SK-N-DZ (cell line): ENCODE measurements around the gene KLRD1.
"Not testable (repeated sequence)": the region's sequence is repeated elsewhere in the genome, so short reads cannot be mapped to it uniquely, and the experiment has no call there.

Experiments used
- DNase-seq: peaks from one replicate; pipeline ENCODE4 v3.0.0-alpha.2; 2015; ENCODE audit warnings: low spot score

KLRD1 gene

DNA sequence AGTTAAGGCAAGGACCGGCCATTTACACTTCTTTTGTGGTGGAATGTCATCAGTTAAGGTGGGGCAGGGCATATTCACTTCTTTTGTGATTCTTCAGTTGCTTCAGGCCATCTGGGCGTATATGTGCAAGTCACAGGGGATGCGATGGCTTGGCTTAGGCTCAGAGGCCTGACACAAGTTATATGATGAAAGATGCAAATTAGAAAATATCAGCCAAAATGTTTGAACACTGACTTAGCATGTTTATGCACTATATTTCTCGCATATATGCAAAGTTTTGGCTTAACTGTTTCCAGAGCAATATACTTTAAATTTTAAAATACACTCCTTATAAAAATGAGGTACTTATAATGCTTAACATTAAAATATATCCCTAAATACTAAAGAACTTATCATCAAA is 30.8 kb downstream of the KLRD1 start:
- DNase-seq, result not testable (repeated sequence)

DNA sequence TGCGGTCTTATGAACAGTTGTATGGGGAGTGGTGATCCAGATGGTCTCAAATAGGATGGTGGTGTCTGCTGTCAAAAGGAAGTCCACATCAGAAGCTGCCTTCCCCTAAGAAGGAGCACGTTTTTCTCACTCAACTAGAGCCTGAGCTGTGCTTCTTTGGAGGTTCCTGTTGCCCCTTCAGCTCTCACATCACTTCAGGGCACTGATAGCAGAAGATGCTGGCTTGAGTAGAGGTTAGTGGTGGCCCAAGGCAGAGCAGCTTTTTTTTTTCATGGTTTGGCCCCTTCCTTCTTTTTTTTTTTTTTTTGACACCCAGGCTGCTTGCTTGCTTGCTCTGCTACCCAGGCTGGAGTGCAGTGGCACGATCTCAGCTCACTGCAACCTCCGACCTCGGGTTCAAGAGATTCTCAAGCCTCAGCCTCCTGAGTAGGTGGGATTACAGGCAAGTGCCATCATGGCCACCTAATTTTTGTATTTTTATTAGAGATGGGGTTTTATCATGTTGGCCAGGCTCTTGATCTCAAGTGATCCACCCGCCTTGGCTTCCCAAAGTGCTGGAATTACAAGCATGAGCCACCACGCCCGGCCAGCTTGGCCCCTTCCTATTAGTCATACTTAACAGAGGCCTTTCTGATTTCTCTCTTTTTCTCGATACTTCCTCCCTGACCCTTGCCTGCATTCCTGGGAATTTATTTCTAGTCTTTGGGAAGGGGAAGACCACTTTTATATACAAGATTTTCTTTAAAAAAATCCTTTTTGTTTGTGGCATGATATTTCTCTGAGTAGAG is 31.6 kb downstream of the KLRD1 start:
- DNase-seq, result no peak

DNA sequence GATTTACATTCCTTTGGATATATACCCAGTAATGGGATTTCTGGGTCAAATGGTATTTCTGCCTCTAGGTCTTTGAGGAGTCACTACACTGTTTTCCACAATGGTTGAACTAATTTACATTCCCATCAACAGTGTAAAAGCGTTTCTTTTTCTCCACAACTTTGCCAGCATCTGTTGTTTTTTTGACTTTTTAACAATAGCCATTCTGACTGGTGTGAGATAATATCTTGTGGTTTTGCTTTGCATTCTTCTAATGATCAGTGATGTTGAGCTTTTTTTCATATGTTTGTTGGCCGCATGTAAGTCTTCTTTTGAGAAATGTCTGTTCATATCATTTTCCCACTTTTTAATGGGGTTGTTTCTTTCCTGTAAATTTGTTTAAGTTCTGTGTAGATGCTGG is 33.3 kb downstream of the KLRD1 start:
- not testable (repeated sequence) for DNase-seq

DNA sequence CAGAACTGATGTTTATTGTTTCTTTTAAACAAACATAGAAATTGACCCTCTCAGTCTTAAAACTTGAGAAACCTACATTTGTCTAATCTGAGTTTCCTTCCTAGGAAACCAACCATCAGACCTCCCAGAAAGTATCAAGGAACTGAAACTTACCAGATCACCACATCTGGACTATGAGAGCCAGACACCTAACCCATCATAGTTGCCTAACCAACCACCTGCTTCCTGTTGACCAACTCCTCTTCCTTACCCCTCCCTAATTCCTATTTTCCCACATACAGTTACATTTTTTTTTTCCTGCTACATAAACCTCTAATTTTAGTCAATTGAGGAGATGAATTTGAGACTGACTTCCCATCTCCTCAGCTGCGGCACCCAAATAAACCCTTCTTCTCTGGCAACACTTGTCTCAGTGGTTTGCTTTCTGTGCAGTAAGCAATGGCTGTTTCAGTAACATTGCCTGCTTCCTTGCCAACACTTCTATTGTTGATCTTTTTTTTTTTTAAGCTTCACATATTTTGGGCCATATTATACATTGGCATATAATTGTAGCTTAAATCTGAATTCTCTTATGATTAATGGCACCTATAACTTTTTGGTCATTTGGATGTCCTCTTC is 34.3 kb downstream of the KLRD1 start:
- DNase-seq, result no peak

DNA sequence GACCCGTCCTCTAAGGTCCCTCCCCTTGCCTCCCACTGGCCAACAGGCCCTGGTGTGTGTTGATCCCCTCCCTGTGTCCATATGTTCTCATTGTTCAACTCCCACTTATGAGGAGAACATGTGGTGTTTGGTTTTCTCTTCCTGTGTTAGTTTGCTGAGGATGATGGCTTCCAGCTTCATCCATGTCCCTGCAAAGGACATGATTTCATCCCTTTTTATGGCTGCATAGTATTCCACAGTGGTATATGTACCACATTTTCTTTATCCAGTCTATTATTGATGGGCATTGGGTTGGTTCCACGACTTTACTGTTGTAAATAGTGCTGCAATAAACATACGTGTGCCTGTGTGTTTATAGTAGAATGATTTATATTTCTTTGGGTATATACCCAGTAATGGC is 43.8 kb downstream of the KLRD1 start:
- DNase-seq, result not testable (repeated sequence)

DNA sequence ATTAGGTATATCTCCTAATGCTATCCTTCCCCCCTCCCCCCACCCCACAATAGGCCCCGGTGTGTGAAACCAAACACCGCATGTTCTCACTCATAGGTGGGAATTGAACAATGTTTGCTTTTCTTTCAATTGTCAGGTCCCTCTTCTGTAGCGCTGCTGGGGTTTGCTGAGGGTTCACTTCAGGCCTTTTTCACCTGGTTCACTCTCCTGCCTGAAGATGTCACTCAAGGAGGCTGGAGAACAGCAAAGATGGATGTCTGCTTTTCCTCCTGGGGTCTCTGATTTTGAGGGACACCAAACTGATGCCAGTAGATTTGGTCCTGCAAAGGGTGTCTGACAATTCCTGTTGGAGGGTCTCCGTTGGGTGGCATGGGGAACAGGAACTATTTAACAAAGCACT is 46.4 kb downstream of the KLRD1 start:
- no peak for DNase-seq

DNA sequence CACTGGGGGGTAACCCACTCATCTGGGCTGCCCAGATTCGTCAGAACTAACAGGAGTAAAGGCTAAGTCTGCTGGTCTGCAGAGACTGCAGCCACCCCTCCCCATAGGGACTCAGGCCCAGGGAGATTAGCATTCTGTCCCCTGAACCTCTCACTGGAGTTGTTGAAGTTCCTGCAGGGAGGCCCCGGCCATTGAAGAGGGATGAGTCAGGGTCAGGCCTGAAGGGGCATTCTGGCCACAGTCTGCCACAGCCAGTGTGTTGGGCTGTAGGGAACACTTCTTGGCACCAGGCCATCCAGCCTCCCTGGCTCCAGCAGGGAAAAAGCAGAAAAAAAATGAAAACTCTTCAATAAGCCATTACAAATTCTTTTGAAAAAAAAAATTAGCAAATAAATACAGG is 46.8 kb downstream of the KLRD1 start:
- DNase-seq, result no peak

DNA sequence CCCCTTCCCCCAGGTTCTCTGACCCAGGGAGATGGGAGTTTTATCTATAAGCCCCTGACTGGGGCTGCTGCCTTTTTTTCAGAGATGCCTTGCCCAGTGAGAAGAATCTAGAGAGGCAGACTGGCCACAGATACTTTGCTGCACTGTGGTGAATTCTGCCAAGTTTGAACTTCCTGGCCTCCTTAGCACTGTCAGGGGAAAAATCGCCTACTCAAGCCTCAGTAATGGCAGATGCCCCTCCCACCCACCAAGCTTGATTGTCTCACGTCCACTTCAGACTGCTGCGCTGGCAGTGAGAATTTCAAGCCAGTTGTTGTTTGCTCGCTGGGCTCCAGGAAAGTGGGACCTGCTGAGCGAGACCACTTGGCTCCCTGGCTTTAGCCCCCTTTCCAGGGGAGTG is 50.5 kb downstream of the KLRD1 start:
- DNase-seq, result no peak

DNA sequence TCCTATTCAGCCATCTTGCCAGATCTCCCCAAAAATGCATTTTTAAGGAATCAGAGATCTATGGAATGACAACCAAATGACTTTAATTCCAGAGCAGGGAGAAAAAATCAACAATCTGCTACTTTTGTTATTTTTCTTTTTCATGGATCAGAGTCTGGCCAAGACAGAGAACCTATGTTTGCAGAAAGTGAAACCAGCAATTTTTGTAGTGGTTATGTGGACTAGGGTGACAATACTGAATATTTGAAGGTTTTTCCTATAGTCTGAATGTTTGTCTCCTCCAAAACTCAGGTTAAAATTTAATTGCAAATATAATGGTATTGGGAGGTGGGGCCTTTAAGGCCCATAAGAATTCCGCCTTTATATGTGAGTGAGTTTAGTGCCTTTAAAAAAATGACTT is 51.3 kb downstream of the KLRD1 start:
- no peak for DNase-seq

DNA sequence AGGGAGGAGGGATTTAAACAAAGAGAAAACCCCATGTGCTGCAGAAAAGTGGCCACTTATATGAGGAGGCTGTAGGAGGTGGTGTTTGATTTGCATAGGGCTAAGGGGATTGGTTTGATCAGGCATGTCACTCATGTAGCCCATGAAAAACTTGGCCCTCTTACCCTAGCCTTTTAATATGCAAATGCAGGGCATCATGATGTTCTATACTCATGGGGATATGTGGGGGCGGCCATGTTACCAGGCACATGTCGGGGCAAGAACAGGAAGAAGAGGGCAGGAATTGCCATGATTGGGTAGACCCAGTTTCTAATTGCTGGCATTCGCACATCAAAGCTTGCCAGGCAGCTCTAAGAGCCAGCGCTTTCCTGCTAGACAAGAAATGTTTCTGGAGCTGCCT is 53.4 kb downstream of the KLRD1 start:
- no peak for DNase-seq

DNA sequence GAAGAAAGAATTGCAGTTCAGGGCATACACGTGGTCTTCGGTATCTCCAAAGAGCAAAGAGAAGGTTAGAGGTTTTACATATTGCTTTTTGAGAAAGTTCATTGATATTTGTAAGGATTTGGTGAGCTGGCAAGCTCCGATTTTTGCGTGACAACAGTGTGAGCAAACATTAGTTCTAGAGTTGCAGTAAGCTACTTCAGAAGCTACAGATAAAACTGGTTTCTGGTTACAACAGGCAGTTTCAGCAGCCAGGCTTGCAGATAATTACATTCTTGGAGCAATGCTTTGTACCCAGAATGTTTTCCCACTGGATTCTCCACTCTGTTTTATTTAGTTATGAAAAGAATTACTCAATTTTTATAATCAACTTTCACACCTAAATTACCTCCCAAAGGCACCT is 54.0 kb downstream of the KLRD1 start:
- no peak for DNase-seq

DNA sequence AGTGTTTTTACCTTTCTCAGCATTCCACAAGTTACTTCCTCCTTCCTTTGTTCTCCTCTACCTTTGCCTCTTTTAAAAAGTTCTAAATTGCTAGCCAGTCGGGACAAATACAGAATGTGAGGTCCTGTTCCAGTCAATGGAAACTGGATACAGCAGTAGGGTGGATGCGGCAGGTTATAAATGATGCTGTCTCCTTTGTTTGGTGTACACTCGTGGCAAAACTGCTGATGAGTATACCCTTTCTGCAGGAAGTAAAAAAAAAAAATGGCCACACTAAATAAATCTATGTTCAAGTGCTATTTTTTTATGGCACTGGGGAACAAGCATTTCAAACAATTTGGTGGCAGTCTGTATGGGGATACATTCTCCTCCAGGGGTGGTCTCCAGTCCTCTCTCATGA is 54.7 kb downstream of the KLRD1 start:
- no peak for DNase-seq

DNA sequence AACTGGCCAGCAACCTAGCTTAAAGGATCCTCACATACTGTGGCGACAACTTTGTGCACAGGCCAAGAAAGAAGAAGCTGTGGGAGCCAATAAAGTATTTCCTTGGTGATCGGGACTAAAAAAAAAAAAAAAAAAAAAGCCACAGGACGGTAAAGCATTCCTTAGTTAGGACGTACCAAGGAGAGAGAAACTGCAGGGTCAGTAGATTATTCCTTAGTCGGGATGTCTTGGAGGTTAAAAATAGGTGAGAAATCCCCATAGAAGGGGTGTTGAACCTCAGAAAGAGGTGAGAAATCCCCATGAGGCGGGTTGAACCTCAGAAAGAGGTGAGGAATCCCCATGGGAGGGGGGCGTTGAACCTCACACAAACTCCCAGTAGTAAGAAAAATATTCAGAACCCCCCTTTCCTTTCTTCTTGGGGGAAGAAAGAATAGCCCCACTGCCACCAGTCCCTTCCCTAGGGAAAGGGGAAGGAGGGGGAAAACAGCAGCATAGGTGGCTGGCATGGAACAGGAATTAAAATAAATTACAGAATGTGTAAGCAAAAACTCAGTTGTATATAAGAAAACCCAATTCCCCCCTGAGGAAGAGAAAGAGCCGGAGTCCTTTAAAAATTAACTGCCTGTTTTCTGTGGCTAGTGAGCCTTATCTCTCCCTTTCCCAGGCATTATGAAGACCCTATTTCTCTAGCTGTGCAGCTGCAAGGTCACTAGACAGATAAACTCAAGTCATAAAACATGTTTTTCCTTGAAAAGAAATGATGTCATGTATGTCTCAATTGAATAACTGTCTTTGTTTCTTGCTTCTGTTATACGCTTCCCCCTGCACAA is 55.4 kb downstream of the KLRD1 start:
- no peak for DNase-seq

DNA sequence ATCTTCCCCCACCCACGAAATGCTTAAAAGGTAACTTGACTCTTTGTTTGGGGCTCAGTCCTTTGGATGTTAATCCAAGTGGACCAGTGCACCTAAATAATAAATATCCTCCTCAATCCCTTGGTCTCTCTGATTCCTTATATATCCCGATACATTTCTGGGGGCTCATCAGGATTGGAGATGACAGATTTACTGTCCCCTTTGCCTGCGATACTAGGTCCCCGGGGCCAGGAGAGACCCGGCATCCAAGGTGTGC is 55.9 kb downstream of the KLRD1 start:
- DNase-seq, result no peak

DNA sequence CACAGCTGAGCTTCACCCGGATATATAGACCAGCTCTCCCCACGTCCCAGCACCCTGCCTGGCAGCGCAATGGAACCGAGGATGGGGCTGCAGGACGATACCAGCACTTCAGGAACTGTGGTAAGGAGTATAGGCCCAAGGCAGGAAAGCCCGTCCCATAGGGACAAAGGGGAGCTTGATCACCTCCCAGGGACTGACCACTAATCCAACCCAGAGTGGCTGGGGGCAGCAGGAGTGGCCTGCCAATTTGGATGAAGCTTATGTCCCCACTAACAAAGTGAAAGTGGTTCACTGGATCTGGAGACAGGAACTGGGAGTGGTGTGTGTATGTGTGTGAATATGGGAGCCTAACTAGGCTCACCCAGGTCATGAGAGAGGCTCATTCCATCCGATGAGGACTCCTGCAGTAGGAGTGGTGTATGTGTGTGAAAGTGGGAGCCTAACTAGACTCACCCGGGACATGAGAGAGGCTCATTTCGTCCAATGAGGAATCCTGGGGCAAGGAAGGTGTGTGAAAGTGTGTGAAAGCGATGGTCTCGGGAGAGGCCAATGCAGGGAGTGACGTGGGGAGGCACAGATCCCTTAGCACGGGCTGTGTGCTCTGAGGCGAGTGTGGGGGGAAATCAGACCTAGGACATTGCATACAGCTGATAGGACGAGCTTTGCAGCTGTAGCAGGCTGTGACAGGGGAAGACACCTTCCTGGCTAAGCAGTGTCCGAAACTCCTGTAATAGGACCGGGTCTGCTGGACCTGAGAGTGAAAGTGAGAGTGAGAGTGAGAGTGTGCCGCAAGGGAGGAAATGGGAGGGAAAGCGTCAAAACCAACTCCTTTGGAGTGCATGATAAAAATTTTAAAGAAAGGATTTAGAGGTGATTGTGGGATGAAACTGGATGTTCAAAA is 56.5 kb downstream of the KLRD1 start:
- DNase-seq, result peak; percentile 23

DNA sequence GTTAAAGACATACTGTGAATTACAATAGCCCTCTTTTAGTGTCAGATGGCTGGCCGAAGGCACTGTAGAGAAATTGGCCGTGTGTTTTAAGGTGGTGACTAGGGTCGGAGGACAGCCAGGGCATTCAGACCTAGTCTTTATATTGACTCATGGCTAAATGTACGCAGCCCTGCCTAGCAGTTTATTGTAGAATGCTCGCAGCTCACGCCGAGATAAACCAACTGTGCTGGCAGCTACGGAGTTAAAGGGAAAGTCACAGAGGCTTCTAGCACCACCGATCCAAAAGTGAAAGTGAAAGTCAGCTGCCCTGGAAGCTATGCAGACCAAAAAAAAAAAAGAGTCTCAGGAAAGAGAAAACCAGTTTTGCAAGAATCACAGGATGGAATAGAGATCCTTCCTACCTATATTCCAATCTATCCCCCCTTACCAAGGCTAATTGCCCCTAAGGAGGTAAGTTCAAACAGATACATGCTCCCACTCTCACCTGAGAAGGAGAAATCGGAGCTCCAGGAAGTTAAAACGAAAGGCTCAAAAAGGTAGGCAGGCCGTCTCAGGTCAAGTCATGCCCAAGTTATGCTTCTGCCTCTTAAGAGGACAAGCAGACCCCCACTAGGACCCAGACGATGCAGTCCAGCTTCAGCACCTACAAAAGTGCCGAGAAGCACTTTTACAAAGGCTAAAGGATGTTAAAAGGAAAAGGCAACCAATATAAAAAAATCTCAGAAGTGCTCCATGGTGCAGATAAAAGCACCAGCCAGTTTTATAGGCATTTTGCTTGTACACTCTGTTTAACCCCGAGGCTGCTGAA is 57.3 kb downstream of the KLRD1 start:
- peak; percentile 28 for DNase-seq

DNA sequence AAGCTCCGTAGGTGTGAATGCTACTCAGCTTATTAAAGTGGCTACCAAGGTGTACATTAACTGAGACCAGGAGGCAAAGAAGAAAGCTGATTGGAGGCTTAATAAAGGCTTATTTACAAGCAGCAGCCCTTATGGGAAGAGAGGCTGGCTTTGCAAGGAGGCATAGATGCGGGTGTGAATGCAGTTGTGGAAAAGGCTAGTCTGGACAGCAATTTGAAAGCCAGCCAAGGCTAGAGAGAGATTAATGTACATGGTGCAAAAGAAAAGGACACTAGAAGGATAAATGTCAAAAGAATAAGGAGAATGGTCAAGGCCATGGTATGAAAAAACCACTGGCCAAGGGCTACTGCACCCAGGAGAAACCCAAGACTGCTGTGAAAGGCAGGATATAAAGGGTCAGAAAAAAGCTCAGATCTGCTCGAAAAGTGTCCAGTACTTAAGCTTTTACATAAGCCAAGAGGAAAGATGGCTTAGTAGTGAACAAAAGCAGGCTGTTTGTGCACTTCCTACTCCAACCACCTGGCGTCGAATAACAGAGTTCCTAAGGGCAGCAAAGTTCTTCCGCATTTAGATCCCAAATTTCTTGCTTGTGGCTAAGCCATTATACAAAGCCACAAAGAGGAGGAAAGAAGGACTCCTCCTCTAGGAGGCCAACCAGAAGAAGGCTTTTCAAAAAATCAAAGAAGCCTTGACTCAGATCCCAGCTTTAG is 58.2 kb downstream of the KLRD1 start:
- DNase-seq, result no peak

DNA sequence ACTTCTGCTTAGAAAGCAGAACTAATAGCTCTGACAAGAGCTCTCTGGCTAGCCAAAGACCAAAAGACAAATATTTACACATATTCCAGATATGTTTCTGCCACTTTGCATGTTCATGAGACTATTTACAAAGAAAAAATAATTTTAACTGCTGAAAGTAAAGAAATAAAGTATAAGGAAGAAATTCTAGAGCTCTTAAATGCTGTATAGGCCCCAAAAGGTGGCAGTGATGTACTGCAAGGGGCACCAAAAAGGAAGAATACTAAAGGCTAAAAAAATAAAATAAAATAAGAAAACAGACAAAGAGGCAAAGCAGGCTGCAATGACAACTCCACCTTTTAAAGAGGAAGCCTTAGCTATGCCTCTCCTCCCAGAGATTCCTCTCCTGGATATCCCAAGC is 59.2 kb downstream of the KLRD1 start:
- no peak for DNase-seq

DNA sequence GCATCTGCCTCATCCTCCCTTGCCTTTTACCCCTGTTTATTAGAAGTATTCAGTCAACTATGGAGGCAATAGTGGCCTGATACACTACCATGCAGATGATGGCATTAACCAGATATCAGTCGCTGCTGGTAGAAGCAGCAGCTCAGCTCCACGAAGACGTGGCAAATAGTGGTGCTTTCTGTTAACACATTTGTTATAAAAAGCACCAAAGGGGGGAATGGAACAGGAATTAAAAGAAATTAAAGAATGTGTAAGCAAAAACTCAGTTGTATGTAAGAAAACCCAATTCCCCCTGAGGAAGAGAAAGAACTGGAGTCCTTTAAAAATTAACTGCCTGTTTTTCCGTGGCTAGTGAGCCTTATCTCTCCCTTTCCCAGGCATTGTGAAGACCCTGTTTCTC is 60.0 kb downstream of the KLRD1 start:
- not testable (repeated sequence) for DNase-seq
